Gastroesophageal sphincter (tissue), 3 donors: ENCODE results near the gene NPHP1.

Experiments
- EP300 ChIP-seq: sonication (generic); formaldehyde crosslinking; IDR thresholded peaks from one replicate; pipeline ENCODE4 v1.6.1; 2017; ENCODE audit warnings: antibody characterized with exemption, mild to moderate bottlenecking
- POLR2A ChIP-seq, 2 donors: fragments of 450-650 bp; IDR thresholded peaks; one replicate each; pipeline ENCODE4 v1.6.1; 2017; ENCODE audit warnings: antibody characterized with exemption in 2 of 2, mild to moderate bottlenecking in 2 of 2, moderate library complexity in 1 of 2
- POLR2AphosphoS5 ChIP-seq: sonication (generic); formaldehyde crosslinking; IDR thresholded peaks from one replicate; pipeline ENCODE4 v1.6.1; 2017; ENCODE audit warnings: antibody characterized with exemption
- TF ChIP-seq, protein P1 (sequence below), 4 experiments: fragments of 200-600 bp in 2 of 4; fragments of 450-650 bp in 2 of 4; sonication (generic) in 1 of 4; IDR thresholded peaks; one replicate each; pipeline ENCODE4 v1.5.1; 2017 to 2019; ENCODE audit warnings: antibody characterized with exemption in 4 of 4, mild to moderate bottlenecking in 2 of 4, moderate library complexity in 2 of 4

DNA sequence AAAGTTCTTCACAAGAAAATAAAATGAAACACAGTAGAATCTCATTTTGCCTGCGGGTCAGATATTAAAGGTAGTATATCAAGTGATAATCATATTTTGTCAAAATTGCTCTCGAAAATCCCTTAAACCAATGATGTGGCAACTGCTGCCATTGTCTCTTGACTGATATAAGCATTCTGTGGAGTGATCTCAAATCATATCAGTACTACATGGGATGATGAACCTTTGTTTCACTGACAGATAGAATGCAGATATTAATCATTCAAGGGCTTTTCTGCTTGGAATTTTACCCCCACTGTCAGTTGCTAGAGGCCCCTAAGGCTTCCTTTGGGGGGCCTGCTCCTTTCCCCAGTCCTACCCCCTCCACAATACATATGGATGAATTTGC lies 57.9 kb downstream of the NPHP1 start:
- TF ChIP-seq POLR2A (IDR thresholded peaks at IDR 0.05) (no peak), EP300 (no peak), POLR2AphosphoS5 (no peak)
- TF ChIP-seq, protein P1, sequence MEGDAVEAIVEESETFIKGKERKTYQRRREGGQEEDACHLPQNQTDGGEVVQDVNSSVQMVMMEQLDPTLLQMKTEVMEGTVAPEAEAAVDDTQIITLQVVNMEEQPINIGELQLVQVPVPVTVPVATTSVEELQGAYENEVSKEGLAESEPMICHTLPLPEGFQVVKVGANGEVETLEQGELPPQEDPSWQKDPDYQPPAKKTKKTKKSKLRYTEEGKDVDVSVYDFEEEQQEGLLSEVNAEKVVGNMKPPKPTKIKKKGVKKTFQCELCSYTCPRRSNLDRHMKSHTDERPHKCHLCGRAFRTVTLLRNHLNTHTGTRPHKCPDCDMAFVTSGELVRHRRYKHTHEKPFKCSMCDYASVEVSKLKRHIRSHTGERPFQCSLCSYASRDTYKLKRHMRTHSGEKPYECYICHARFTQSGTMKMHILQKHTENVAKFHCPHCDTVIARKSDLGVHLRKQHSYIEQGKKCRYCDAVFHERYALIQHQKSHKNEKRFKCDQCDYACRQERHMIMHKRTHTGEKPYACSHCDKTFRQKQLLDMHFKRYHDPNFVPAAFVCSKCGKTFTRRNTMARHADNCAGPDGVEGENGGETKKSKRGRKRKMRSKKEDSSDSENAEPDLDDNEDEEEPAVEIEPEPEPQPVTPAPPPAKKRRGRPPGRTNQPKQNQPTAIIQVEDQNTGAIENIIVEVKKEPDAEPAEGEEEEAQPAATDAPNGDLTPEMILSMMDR (IDR thresholded peaks at IDR 0.05) = no peak
